Measurements from ENCODE around the gene FANCC.
"Not testable (repeated sequence)": the region's sequence is repeated elsewhere in the genome, so short reads cannot be mapped to it uniquely, and the experiment has no call there.

The FANCC gene

GRCh38 chr9:95276395-95276954 is 41.0 kb downstream of the FANCC start:
- DNase-seq, result no peak

DNA sequence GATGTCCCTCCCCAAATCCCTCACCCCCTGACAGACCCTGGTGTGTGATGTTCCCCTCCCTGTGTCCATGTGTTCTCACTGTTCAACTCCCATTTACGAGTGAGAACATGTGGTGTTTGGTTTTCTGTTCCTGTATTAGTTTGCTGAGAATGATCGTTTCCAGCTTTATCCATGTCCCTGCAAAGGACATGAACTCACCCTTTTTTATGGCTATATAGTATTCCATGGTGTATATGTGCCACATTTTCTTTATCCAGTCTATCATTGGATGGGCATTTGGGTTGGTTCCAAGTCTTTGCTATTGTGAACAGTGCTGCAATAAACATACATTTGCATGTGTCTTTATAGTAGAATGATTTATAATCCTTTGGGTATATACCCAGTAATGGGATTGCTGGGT is 43.3 kb downstream of the FANCC start:
- not testable (repeated sequence) for DNase-seq

DNA sequence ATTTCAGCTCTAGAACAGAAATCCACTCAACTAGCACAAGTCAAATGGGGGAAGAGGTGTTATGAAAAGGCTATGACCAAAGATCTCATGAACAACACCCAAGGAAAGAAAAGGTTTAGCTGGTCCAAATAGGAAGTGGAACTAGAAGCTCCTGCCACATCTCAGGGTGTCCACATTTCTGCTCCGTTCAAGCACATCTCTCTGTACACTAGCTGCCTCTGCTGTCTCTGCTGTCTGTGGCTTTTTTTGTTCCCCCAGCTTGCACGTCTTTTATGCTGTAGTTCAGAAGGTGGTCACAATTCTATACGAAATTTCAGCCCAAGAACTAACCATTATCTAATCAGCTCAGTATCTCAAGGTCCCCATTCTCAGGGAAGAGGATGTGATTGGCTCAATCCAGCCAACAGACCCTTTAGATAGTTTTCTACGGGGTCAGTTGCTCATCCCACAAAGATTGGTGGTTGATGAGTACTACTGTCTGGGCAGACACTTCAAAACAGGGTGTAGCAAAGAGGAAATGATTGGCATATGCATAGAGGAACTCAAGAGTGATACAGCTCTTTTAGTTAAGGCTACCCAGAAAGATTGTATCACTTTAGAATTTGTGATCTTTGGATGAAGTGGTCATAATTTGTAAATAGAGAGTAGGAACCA is 44.0 kb downstream of the FANCC start:
- DNase-seq, result no peak

DNA sequence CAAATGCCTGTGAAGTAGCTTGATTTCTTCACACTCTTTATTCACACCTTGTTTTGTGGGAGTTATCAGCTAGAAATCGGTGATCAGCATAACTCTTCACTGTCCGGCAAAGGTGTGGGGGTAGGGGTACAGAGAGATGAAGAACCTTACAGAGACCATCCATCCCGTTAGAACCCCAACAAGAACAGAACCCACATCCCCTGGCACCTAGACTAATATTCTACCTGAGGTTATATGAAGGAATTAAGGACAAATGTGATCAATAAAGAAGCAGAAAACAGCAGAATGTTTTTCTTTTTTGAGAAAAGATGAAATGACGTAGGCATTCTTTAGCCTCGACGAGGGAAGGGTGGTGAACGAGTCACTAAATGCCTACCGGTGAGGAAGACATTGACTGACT is 44.7 kb downstream of the FANCC start:
- DNase-seq, result no peak

- DNase-seq, result no peak
Measured at GRCh38 chr9:95270790-95271189, 46.7 kb downstream of the FANCC start.

- not testable (repeated sequence) for DNase-seq
Measured at GRCh38 chr9:95269803-95270773, 47.4 kb downstream of the FANCC start.

GRCh38 chr9:95268681-95269080 is 48.8 kb downstream of the FANCC start:
- no peak for DNase-seq

- no peak for DNase-seq
Measured at GRCh38 chr9:95266649-95267048, 50.9 kb downstream of the FANCC start.

- no peak for DNase-seq
Measured at GRCh38 chr9:95265960-95266359, 51.5 kb downstream of the FANCC start.

GRCh38 chr9:95264954-95265615 is 52.4 kb downstream of the FANCC start:
- peak; percentile 14 for DNase-seq

GRCh38 chr9:95261890-95262289 is 55.6 kb downstream of the FANCC start:
- peak; percentile 56 for DNase-seq

- DNase-seq, result no peak
Measured at GRCh38 chr9:95250462-95251221, 66.9 kb downstream of the FANCC start.

GRCh38 chr9:95249986-95250385 is 67.5 kb downstream of the FANCC start:
- no peak for DNase-seq

GRCh38 chr9:95246547-95246946 is 71.0 kb downstream of the FANCC start:
- DNase-seq, result peak; percentile 40

GRCh38 chr9:95242613-95243012 is 74.9 kb downstream of the FANCC start:
- no peak for DNase-seq

DNA sequence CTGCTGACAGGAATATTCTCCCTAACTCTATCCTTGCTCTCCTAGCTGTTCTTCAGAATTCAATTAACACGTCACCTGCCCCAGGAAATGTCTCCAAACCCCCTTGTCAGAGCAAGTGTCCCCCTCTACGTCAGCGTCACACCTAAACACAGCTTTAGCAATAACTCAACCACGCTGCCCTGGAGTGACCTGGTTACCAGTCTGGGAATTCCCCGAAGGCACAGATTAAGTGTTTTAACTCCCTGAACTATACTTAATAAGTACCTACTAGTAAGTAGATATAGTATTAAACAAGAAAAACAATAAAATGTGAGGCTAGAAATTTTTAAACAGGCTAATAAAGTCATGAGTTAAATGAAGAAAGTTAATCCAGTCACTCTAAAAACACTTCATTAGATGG is 78.4 kb downstream of the FANCC start:
- DNase-seq, result no peak

GRCh38 chr9:95237336-95237735 is 80.2 kb downstream of the FANCC start:
- no peak for DNase-seq

DNA sequence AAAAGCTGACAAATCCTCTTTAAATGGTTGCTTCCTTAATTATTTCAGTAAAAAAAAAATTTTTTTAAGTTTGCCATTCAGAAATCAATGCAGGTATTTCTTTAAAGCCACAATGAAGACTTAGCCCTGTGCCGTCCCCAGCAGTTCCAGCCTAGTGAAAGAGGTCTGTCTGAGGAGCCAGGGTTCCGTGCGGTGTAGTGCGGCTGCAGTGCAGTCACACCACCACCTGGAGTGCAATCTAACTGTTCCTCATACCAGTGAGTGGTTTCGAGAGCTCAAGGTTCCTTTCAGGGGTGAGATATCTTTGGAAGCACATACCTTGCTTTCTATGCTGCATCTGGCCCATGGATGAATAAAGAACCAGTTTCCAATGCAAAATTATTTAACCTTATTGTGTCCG is 87.5 kb downstream of the FANCC start:
- no peak for DNase-seq

GRCh38 chr9:95229230-95229915 is 88.1 kb downstream of the FANCC start:
- no peak for DNase-seq

DNA sequence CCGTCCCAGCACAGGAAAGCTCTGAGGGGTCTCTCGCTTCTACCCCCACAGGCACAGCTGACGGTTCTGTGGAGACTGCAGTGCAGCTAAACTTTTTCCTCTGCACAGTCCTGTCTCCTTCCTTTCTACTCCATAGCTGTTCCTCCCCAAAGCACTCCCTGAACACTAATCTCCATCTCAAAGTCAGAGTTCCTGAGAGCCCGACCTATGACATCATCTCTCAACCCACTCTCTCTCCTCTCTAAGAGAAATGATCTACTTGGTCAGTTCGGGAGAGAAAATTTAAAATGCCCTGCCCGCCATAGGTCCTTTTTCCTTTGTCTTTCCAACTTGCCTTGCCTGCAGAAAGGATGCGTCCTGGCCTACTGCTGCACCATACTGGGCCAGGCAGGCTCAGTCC is 90.6 kb downstream of the FANCC start:
- no peak for DNase-seq

GRCh38 chr9:95225726-95226106 is 91.8 kb downstream of the FANCC start:
- no peak for DNase-seq
